ENCODE measurements around the gene KDM1A. TPM values are rescaled to one million over a fixed set of nuclear protein-coding genes. Genes with fewer than 3 reads are reported as not detected.

KDM1A gene
- polyA plus RNA-seq, 3 donors, result 22.1 to 30.2 (median 24.1) TPM

DNA sequence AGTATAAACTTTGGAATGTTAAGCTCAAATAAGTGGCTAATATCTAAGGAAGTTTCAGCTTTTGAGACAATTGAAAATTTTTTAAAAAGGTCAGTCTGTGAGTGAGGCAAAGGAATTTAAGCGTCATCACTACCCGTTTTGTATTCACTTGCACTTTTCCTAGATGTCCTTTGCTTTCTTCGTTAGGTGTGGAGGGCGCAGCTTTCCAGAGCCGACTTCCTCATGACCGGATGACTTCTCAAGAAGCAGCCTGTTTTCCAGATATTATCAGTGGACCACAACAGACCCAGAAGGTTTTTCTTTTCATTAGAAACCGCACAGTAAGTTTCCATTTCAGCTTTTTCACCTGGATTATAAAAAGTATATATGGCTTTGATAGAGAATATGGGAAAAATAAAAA is 30.9 kb downstream of the KDM1A start:
- no peak overlapping the region for H2AFZ ChIP-seq (ENCODE audit: insufficient read depth, low read depth, low read length, poor library complexity, severe bottlenecking)
- H3K4me1 Mint-ChIP-seq, result no peaks in the 10 kb centered on the region
- no peak overlapping the region for H3K27ac ChIP-seq (ENCODE audit: low read depth in 1 of 2, low read length in 2 of 2)
- no peaks in the 10 kb centered on the region for H3K4me1 ChIP-seq (ENCODE audit: control insufficient read depth in 1 of 2, insufficient read depth in 2 of 2, low read length in 2 of 2)
- peaks cover 11% of the 10 kb centered on the region for H3K79me2 ChIP-seq (ENCODE audit: insufficient read depth, low read length)
- intact Hi-C loops (cut with micrococcal nuclease), result no loop called here
- no peaks in the 10 kb centered on the region for H3K27me3 Mint-ChIP-seq (ENCODE audit: low read depth in 3 of 3)
- peaks cover 28 to 62% of the 10 kb centered on the region in 2 donors for H3K36me3 ChIP-seq (replicated peaks in 1 of 2; ENCODE audit: control insufficient read depth in 1 of 2, insufficient read depth in 2 of 2, low read length in 2 of 2)
- no peak overlapping the region for H3K4me3 Mint-ChIP-seq
- no peaks in the 10 kb centered on the region for H3K9me3 ChIP-seq (replicated peaks in 1 of 2; ENCODE audit: control insufficient read depth in 1 of 2, insufficient read depth in 1 of 2, low read length in 2 of 2)
- TF ChIP-seq CTCF (IDR thresholded peaks at IDR 0.05), result no peak
- no peaks in the 10 kb centered on the region for H3K9me3 Mint-ChIP-seq
- H3K27ac Mint-ChIP-seq, result no peak overlapping the region
- H4K20me1 ChIP-seq (ENCODE audit: insufficient read depth, low read length), result peaks cover 8% of the 10 kb centered on the region
- H3K4me2 ChIP-seq (replicated peaks; ENCODE audit: extremely low read depth, low read length, poor library complexity, severe bottlenecking), result no peak overlapping the region
- H3K27me3 ChIP-seq (ENCODE audit: control insufficient read depth in 2 of 2, insufficient read depth in 2 of 2, low read length in 2 of 2), result no peaks in the 10 kb centered on the region
- H3K36me3 Mint-ChIP-seq, result peaks cover 42 to 50% of the 10 kb centered on the region in 2 donors
- no peak for DNase-seq
- no peak overlapping the region for H3K4me3 ChIP-seq (replicated peaks in 1 of 3; ENCODE audit: low read depth in 2 of 3, low read length in 3 of 3)
- WGBS (ENCODE audit: insufficient coverage), result 92% methylated on average over 6 of the region's 7 CpGs
- no peak overlapping the region for H3K9ac ChIP-seq (ENCODE audit: insufficient read depth, low read length, poor library complexity, severe bottlenecking)

GRCh38 chr1:23051290-23051909 is 32.1 kb downstream of the KDM1A start:
- H3K9me3 ChIP-seq (replicated peaks in 1 of 2; ENCODE audit: control insufficient read depth in 1 of 2, insufficient read depth in 1 of 2, low read length in 2 of 2), result no peaks in the 10 kb centered on the region
- DNase-seq, result no peak
- H3K4me1 Mint-ChIP-seq, result no peaks in the 10 kb centered on the region
- H3K27ac ChIP-seq (ENCODE audit: low read depth in 1 of 2, low read length in 2 of 2), result no peak overlapping the region
- H3K36me3 ChIP-seq (replicated peaks in 1 of 2; ENCODE audit: control insufficient read depth in 1 of 2, insufficient read depth in 2 of 2, low read length in 2 of 2), result peaks cover 34 to 68% of the 10 kb centered on the region in 2 donors
- no peaks in the 10 kb centered on the region for H3K27me3 Mint-ChIP-seq (ENCODE audit: low read depth in 3 of 3)
- peaks cover 3% of the 10 kb centered on the region for H4K20me1 ChIP-seq (ENCODE audit: insufficient read depth, low read length)
- intact Hi-C loops (cut with micrococcal nuclease), result no loop called here
- no peak overlapping the region for H3K4me2 ChIP-seq (replicated peaks; ENCODE audit: extremely low read depth, low read length, poor library complexity, severe bottlenecking)
- H3K27me3 ChIP-seq (ENCODE audit: control insufficient read depth in 2 of 2, insufficient read depth in 2 of 2, low read length in 2 of 2), result no peaks in the 10 kb centered on the region
- H2AFZ ChIP-seq (ENCODE audit: insufficient read depth, low read depth, low read length, poor library complexity, severe bottlenecking), result no peak overlapping the region
- H3K36me3 Mint-ChIP-seq, result peaks cover 43 to 48% of the 10 kb centered on the region in 2 donors
- H3K9me3 Mint-ChIP-seq, result no peaks in the 10 kb centered on the region
- no peak overlapping the region for H3K9ac ChIP-seq (ENCODE audit: insufficient read depth, low read length, poor library complexity, severe bottlenecking)
- no peak for TF ChIP-seq CTCF (IDR thresholded peaks at IDR 0.05)
- H3K79me2 ChIP-seq (ENCODE audit: insufficient read depth, low read length), result peaks cover 11% of the 10 kb centered on the region
- WGBS (ENCODE audit: insufficient coverage), result 100% methylated on average over 3 of the region's 4 CpGs
- H3K4me3 ChIP-seq (replicated peaks in 1 of 3; ENCODE audit: low read depth in 2 of 3, low read length in 3 of 3), result no peak overlapping the region
- no peaks in the 10 kb centered on the region for H3K4me1 ChIP-seq (ENCODE audit: control insufficient read depth in 1 of 2, insufficient read depth in 2 of 2, low read length in 2 of 2)
- no peak overlapping the region for H3K4me3 Mint-ChIP-seq
- no peak overlapping the region for H3K27ac Mint-ChIP-seq

Data from CD14-positive monocyte (primary cell).